H9 (cell line): ENCODE measurements around the gene HNRNPCL1. TPM values are rescaled to one million over a fixed set of nuclear protein-coding genes. Genes with fewer than 3 reads are reported as not detected.

Source experiments
- DNase-seq: peaks from one replicate; pipeline ENCODE4 v3.0.0-alpha.2; 2017
- H2AFZ ChIP-seq: one replicate; pipeline ENCODE4 v1.6.1; 2013; ENCODE audit warnings: mild to moderate bottlenecking, low read length, control low read depth, moderate library complexity
- H2AK5ac ChIP-seq: 2 replicates; pipeline ENCODE4 v1.6.1; 2013; ENCODE audit warnings: low read length, control low read depth, mixed read lengths; ENCODE audit not compliant: insufficient read length
- H2BK120ac ChIP-seq: one replicate; pipeline ENCODE4 v1.6.1; 2013; ENCODE audit warnings: low read depth, mild to moderate bottlenecking, low read length, control low read depth, inconsistent platforms; ENCODE audit not compliant: poor library complexity, severe bottlenecking
- H2BK12ac ChIP-seq: 2 replicates; pipeline ENCODE4 v1.6.1; 2013; ENCODE audit warnings: low read length, control low read depth, mixed read lengths, low read depth; ENCODE audit not compliant: insufficient read length
- H2BK15ac ChIP-seq: 2 replicates; pipeline ENCODE4 v1.6.1; 2013; ENCODE audit warnings: low read depth, low read length, control low read depth
- H2BK20ac ChIP-seq: one replicate; pipeline ENCODE4 v1.6.1; 2013; ENCODE audit warnings: low read depth, mild to moderate bottlenecking, low read length, control low read depth, inconsistent platforms; ENCODE audit not compliant: poor library complexity, severe bottlenecking
- H2BK5ac ChIP-seq: 2 replicates; pipeline ENCODE4 v1.6.1; 2013; ENCODE audit warnings: low read length, control low read depth, mixed read lengths; ENCODE audit not compliant: insufficient read length
- H3K14ac ChIP-seq: 2 replicates; pipeline ENCODE4 v1.6.1; 2013; ENCODE audit warnings: low read length, control low read depth; ENCODE audit not compliant: insufficient read depth
- H3K18ac ChIP-seq: 2 replicates; pipeline ENCODE4 v1.6.1; 2013; ENCODE audit warnings: low read depth, mild to moderate bottlenecking, mixed read lengths, low read length, control low read depth; ENCODE audit not compliant: insufficient read length
- H3K23ac ChIP-seq: 2 replicates; pipeline ENCODE4 v1.6.1; 2013; ENCODE audit warnings: low read length, control low read depth, mixed read lengths, low read depth; ENCODE audit not compliant: insufficient read length
- H3K23me2 ChIP-seq: 2 replicates; pipeline ENCODE4 v1.6.1; 2013; ENCODE audit warnings: low read depth, mild to moderate bottlenecking, mixed read lengths, low read length, control low read depth; ENCODE audit not compliant: insufficient read length, poor library complexity, severe bottlenecking
- H3K27ac ChIP-seq: 2 replicates; pipeline ENCODE4 v1.5.1; 2013; ENCODE audit warnings: low read length, control low read depth, mixed read lengths, low read depth; ENCODE audit not compliant: insufficient read length
- H3K27me3 ChIP-seq: 2 replicates; pipeline ENCODE4 v1.6.1; 2013; ENCODE audit warnings: low read length, control low read depth, inconsistent platforms; ENCODE audit not compliant: insufficient read depth
- H3K4ac ChIP-seq: 2 replicates; pipeline ENCODE4 v1.6.1; 2013; ENCODE audit warnings: low read depth, mild to moderate bottlenecking, control low read depth, inconsistent platforms, low read length, moderate library complexity
- H3K4me1 ChIP-seq: 2 replicates; pipeline ENCODE4 v1.6.1; 2013; ENCODE audit warnings: low read length, control low read depth, inconsistent platforms; ENCODE audit not compliant: insufficient read depth
- H3K4me2 ChIP-seq: 2 replicates; pipeline ENCODE4 v1.6.1; 2013; ENCODE audit warnings: low read length, control low read depth, mixed read lengths; ENCODE audit not compliant: insufficient read length, insufficient read depth
- H3K56ac ChIP-seq: 2 replicates; pipeline ENCODE4 v1.6.1; 2013; ENCODE audit warnings: low read depth, mild to moderate bottlenecking, mixed read lengths, low read length, control low read depth; ENCODE audit not compliant: insufficient read length
- H3K79me1 ChIP-seq: 2 replicates; pipeline ENCODE4 v1.6.1; 2013; ENCODE audit warnings: low read depth, mild to moderate bottlenecking, moderate library complexity, low read length, control low read depth, inconsistent platforms; ENCODE audit not compliant: insufficient read depth, poor library complexity, severe bottlenecking
- H3K79me2 ChIP-seq: 2 replicates; pipeline ENCODE4 v1.6.1; 2013; ENCODE audit warnings: low read length, control low read depth, inconsistent platforms; ENCODE audit not compliant: insufficient read depth
- H3K9ac ChIP-seq: 2 replicates; pipeline ENCODE4 v1.6.1; 2013; ENCODE audit warnings: low read length, control low read depth, mixed read lengths; ENCODE audit not compliant: insufficient read length; ENCODE audit errors: extremely low read depth
- H3K9me3 ChIP-seq: one replicate; pipeline ENCODE4 v1.6.1; 2013; ENCODE audit warnings: low read depth, low read length, inconsistent platforms; ENCODE audit not compliant: control insufficient read depth
- H3T11ph ChIP-seq: one replicate; pipeline ENCODE4 v1.6.1; 2013; ENCODE audit warnings: mild to moderate bottlenecking, low read length, control low read depth, inconsistent platforms
- H4K20me1 ChIP-seq: one replicate; pipeline ENCODE4 v1.6.1; 2013; ENCODE audit not compliant: control insufficient read depth, insufficient read length, insufficient read depth
- H4K5ac ChIP-seq: 2 replicates; pipeline ENCODE4 v1.6.1; 2013; ENCODE audit warnings: low read depth, mild to moderate bottlenecking, mixed read lengths, low read length, control low read depth; ENCODE audit not compliant: insufficient read length
- H4K8ac ChIP-seq: replicated peaks from 2 replicates; pipeline ENCODE4 v1.6.1; 2013; ENCODE audit warnings: low read length, control low read depth, mixed read lengths, low read depth; ENCODE audit not compliant: insufficient read length
- H4K91ac ChIP-seq: 2 replicates; pipeline ENCODE4 v1.6.1; 2013; ENCODE audit warnings: low read depth, mild to moderate bottlenecking, moderate library complexity, mixed read lengths, low read length, control low read depth; ENCODE audit not compliant: insufficient read length
- H3K27ac Mint-ChIP-seq, 3 experiments: 2 replicates in 2 of 3; 3 replicates in 1 of 3; pipeline ENCODE4 v1.8.0; 2020 to 2021; ENCODE audit warnings: mixed read lengths in 3 of 3, mild to moderate bottlenecking in 1 of 3, moderate library complexity in 1 of 3
- H3K27me3 Mint-ChIP-seq: 2 replicates; pipeline ENCODE4 v1.8.0; 2021; ENCODE audit warnings: low read depth, mild to moderate bottlenecking, moderate library complexity, mixed read lengths
- H3K36me3 Mint-ChIP-seq, 3 experiments: 2 replicates in 2 of 3; 3 replicates in 1 of 3; pipeline ENCODE4 v1.8.0; 2020 to 2021; ENCODE audit warnings: low read depth in 3 of 3, mixed read lengths in 3 of 3; ENCODE audit not compliant: insufficient read depth in 1 of 3
- H3K4me1 Mint-ChIP-seq, 2 experiments: 2 replicates each; pipeline ENCODE4 v1.8.0; 2020; ENCODE audit warnings: mixed read lengths in 2 of 2
- H3K4me3 Mint-ChIP-seq, 2 experiments: 2 replicates in 1 of 2; 3 replicates in 1 of 2; pipeline ENCODE4 v1.8.0; 2020 to 2021; ENCODE audit warnings: mild to moderate bottlenecking in 2 of 2, mixed read lengths in 2 of 2, moderate library complexity in 1 of 2
- H3K9me3 Mint-ChIP-seq, 2 experiments: 2 replicates in 1 of 2; 3 replicates in 1 of 2; pipeline ENCODE4 v1.8.0; 2020; ENCODE audit warnings: mild to moderate bottlenecking in 2 of 2, mixed read lengths in 2 of 2, moderate library complexity in 1 of 2
- WGBS: extraction: QIAGEN DNeasy Blood & Tissue Kit; methylation state at CpG from one replicate; pipeline ENCODE4 v1.1.7; 2013; ENCODE audit warnings: missing lambda C conversion rate, low lambda C conversion rate, mixed read lengths; ENCODE audit not compliant: insufficient read length; ENCODE audit errors: extremely low coverage; 5-methylcytosine and 5-hydroxymethylcytosine counted together
- total RNA-seq: library from RNA; stranded (reverse); gene quantifications from 2 replicates; pipeline ENCODE4 v1.2.1, GENCODE V29; 2021
- TF ChIP-seq, protein P1 (sequence below): fragments of 200-600 bp; sonication (generic); conservative IDR thresholded peaks from 3 replicates; pipeline ENCODE4 v1.8.0; 2021; ENCODE audit warnings: antibody characterized with exemption, mild to moderate bottlenecking

The HNRNPCL1 gene
- total RNA-seq, 1 experiment from 2014 or later = not detected

DNA sequence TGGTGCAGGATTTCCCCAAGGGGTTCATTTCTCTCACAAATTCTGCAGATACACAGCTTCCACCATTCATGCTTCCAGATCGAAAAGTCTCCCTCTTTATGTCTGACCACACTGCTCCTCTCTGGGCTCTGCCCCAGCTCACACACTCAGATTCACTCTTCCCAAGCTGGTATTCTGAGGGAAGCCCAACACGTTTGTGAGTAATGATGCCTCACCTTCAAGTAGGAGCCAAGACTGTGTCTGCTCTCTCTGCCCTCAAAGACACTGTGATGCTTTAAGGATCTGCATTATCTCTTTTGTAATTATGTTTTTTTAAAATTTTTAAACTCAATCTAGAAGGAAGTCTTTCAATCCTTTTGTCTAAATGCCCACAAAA, 37.1 kb downstream of the HNRNPCL1 start:
- H3K9ac ChIP-seq = no peak overlapping the region
- H3K79me2 ChIP-seq = no peaks in the 10 kb centered on the region
- no peak overlapping the region for H2BK12ac ChIP-seq
- no peaks in the 10 kb centered on the region for H3K27me3 ChIP-seq
- Mint-ChIP-seq H3K36me3 (peaks cover 0 to 35% (median 2%) of the 10 kb centered on the region in 3 experiments; a peak in 5 of 7 replicates), H3K4me1 (no peaks in the 10 kb centered on the region), H3K9me3 (peaks cover 80 to 87% of the 10 kb centered on the region in 2 experiments), H3K27me3 (no peaks in the 10 kb centered on the region), H3K27ac (no peak overlapping the region), H3K4me3 (no peak overlapping the region)
- H2BK20ac ChIP-seq = no peak overlapping the region
- DNase-seq = no peak
- H3K4me1 ChIP-seq = no peaks in the 10 kb centered on the region
- no peak overlapping the region for H2BK15ac ChIP-seq
- peaks cover 48% of the 10 kb centered on the region for H3K9me3 ChIP-seq
- no peak overlapping the region for H3K23ac ChIP-seq
- no peak overlapping the region for H2AFZ ChIP-seq
- no peak overlapping the region for H3K18ac ChIP-seq
- TF ChIP-seq, protein P1, sequence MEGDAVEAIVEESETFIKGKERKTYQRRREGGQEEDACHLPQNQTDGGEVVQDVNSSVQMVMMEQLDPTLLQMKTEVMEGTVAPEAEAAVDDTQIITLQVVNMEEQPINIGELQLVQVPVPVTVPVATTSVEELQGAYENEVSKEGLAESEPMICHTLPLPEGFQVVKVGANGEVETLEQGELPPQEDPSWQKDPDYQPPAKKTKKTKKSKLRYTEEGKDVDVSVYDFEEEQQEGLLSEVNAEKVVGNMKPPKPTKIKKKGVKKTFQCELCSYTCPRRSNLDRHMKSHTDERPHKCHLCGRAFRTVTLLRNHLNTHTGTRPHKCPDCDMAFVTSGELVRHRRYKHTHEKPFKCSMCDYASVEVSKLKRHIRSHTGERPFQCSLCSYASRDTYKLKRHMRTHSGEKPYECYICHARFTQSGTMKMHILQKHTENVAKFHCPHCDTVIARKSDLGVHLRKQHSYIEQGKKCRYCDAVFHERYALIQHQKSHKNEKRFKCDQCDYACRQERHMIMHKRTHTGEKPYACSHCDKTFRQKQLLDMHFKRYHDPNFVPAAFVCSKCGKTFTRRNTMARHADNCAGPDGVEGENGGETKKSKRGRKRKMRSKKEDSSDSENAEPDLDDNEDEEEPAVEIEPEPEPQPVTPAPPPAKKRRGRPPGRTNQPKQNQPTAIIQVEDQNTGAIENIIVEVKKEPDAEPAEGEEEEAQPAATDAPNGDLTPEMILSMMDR = no peak
- H3K23me2 ChIP-seq = no peaks in the 10 kb centered on the region
- H3K79me1 ChIP-seq = no peaks in the 10 kb centered on the region
- H2AK5ac ChIP-seq = no peak overlapping the region
- no peak overlapping the region for H2BK5ac ChIP-seq
- no peak overlapping the region for H3T11ph ChIP-seq
- no peak overlapping the region for H4K8ac ChIP-seq
- H2BK120ac ChIP-seq = no peak overlapping the region
- H4K5ac ChIP-seq = no peak overlapping the region
- no CpG with 5 or more reads among the region's 2 CpGs for WGBS
- H3K4me2 ChIP-seq = no peak overlapping the region
- no peak overlapping the region for H3K4ac ChIP-seq
- no peak overlapping the region for H3K14ac ChIP-seq
- no peaks in the 10 kb centered on the region for H4K20me1 ChIP-seq
- no peak overlapping the region for H4K91ac ChIP-seq
- H3K56ac ChIP-seq = no peak overlapping the region
- no peak overlapping the region for H3K27ac ChIP-seq
